ENCODE results near the gene CHIC1.
A peak's percentile ranks its signal among the peaks of the same experiment; 100 is the strongest.
"Not testable (repeated sequence)": the region's sequence is repeated elsewhere in the genome, so short reads cannot be mapped to it uniquely, and the experiment has no call there.

Gene CHIC1

GRCh38 chrX:73562984-73563737 lies at the start of gene CHIC1:
Gene CHIC1, plus strand, starts transcription at chrX:73563197. Its CDS starts 88 bp downstream, at chrX:73563285.
- DNase-seq (ENCODE audit: low read depth in 2 of 3, low spot score in 2 of 3) = peak; percentile 19 to 27 (median 23)

- not testable (repeated sequence) for DNase-seq (ENCODE audit: low read depth in 2 of 3, low spot score in 2 of 3)
Measured at GRCh38 chrX:73522823-73523222, 40.2 kb upstream of the CHIC1 start.

GRCh38 chrX:73524906-73525305 lies 38.1 kb upstream of the CHIC1 start:
- no peak for DNase-seq (ENCODE audit: low read depth in 2 of 3, low spot score in 2 of 3)

GRCh38 chrX:73525928-73526690 lies 36.9 kb upstream of the CHIC1 start:
- DNase-seq (ENCODE audit: low read depth in 2 of 3, low spot score in 2 of 3) = no peak

GRCh38 chrX:73531655-73532054 lies 31.3 kb upstream of the CHIC1 start:
- DNase-seq (ENCODE audit: low read depth in 2 of 3, low spot score in 2 of 3) = not testable (repeated sequence)

GRCh38 chrX:73556159-73556558 lies 6.8 kb upstream of the CHIC1 start:
- DNase-seq (ENCODE audit: low read depth in 2 of 3, low spot score in 2 of 3) = no peak

- DNase-seq (ENCODE audit: low read depth in 2 of 3, low spot score in 2 of 3) = no peak
Measured at GRCh38 chrX:73561801-73562200, 1.2 kb upstream of the CHIC1 start.

GRCh38 chrX:73562458-73562857 lies 539 bp upstream of the CHIC1 start:
- DNase-seq (ENCODE audit: low read depth in 2 of 3, low spot score in 2 of 3) = no peak

- no peak for DNase-seq (ENCODE audit: low read depth in 2 of 3, low spot score in 2 of 3)
Measured at GRCh38 chrX:73563738-73564068, 706 bp downstream of the CHIC1 start.

GRCh38 chrX:73577361-73577760 lies 14.4 kb downstream of the CHIC1 start:
- no peak for DNase-seq (ENCODE audit: low read depth in 2 of 3, low spot score in 2 of 3)

GRCh38 chrX:73581002-73581628 lies 18.1 kb downstream of the CHIC1 start:
- DNase-seq (ENCODE audit: low read depth in 2 of 3, low spot score in 2 of 3) = no peak

GRCh38 chrX:73597758-73598157 lies 34.8 kb downstream of the CHIC1 start:
- not testable (repeated sequence) for DNase-seq (ENCODE audit: low read depth in 2 of 3, low spot score in 2 of 3)

- no peak for DNase-seq (ENCODE audit: low read depth in 2 of 3, low spot score in 2 of 3)
Measured at GRCh38 chrX:73615022-73615421, 52.0 kb downstream of the CHIC1 start.

- not testable (repeated sequence) for DNase-seq (ENCODE audit: low read depth in 2 of 3, low spot score in 2 of 3)
Measured at GRCh38 chrX:73641669-73642068, 78.7 kb downstream of the CHIC1 start.

GRCh38 chrX:73647212-73647611 lies 84.2 kb downstream of the CHIC1 start:
- DNase-seq (ENCODE audit: low read depth in 2 of 3, low spot score in 2 of 3) = no peak

- DNase-seq (ENCODE audit: low read depth in 2 of 3, low spot score in 2 of 3) = no peak
Measured at GRCh38 chrX:73647632-73648322, 84.8 kb downstream of the CHIC1 start.

- not testable (repeated sequence) for DNase-seq (ENCODE audit: low read depth in 2 of 3, low spot score in 2 of 3)
Measured at GRCh38 chrX:73661322-73661721, 98.3 kb downstream of the CHIC1 start.

- no peak for DNase-seq (ENCODE audit: low read depth in 2 of 3, low spot score in 2 of 3)
Measured at GRCh38 chrX:73668779-73669178, 105.8 kb downstream of the CHIC1 start.

GRCh38 chrX:73681408-73681807 lies 118.4 kb downstream of the CHIC1 start:
- DNase-seq (ENCODE audit: low read depth in 2 of 3, low spot score in 2 of 3) = no peak

- no peak for DNase-seq (ENCODE audit: low read depth in 2 of 3, low spot score in 2 of 3)
Measured at GRCh38 chrX:73683236-73683859, 120.4 kb downstream of the CHIC1 start.

GRCh38 chrX:73707014-73707413 lies 144.0 kb downstream of the CHIC1 start:
- not testable (repeated sequence) for DNase-seq (ENCODE audit: low read depth in 2 of 3, low spot score in 2 of 3)

Measured in activated CD8-positive, alpha-beta memory T cell treated with anti-CD3 and anti-CD28 coated beads for 48 hours (primary cell).